ENCODE results near the gene PPP1R1B.

DNA sequence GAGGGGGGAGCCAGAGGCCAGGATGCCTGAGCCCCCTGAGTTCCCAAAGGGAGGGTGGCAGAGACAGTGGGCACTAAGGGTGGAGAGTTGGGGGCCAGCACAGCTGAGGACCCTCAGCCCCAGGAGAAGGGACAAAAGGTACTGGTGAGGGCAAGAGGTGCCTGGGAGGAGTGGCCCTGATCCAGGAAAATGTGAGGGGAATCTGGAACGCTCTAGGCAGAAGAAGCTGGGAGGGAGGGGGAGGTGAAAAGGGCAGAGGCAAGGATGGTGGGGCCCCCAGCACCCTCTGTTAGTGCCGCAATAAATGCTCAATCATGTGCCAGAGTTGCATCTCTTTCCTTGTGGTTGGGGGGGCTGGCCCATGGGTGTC lies 39.5 kb downstream of the PPP1R1B start:
- TF ChIP-seq, protein P1, sequence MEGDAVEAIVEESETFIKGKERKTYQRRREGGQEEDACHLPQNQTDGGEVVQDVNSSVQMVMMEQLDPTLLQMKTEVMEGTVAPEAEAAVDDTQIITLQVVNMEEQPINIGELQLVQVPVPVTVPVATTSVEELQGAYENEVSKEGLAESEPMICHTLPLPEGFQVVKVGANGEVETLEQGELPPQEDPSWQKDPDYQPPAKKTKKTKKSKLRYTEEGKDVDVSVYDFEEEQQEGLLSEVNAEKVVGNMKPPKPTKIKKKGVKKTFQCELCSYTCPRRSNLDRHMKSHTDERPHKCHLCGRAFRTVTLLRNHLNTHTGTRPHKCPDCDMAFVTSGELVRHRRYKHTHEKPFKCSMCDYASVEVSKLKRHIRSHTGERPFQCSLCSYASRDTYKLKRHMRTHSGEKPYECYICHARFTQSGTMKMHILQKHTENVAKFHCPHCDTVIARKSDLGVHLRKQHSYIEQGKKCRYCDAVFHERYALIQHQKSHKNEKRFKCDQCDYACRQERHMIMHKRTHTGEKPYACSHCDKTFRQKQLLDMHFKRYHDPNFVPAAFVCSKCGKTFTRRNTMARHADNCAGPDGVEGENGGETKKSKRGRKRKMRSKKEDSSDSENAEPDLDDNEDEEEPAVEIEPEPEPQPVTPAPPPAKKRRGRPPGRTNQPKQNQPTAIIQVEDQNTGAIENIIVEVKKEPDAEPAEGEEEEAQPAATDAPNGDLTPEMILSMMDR (IDR thresholded peaks at IDR 0.05), result no peak
- no peak for TF ChIP-seq EP300 (IDR thresholded peaks at IDR 0.05)

Measured in sigmoid colon (tissue), 4 donors.